Right lobe of liver (tissue), 4 donors: ENCODE results near the gene MYO7B.

Experiments
- CTCF ChIP-seq, 4 donors: fragments of 200-600 bp in 3 of 4; fragments of 450-650 bp in 1 of 4; IDR thresholded peaks; one replicate each; pipeline versions ENCODE4 v1.5.1 to v1.8.0; 2016 to 2022; ENCODE audit warnings: antibody characterized with exemption in 4 of 4, mild to moderate bottlenecking in 2 of 4
- POLR2A ChIP-seq: fragments of 450-650 bp; IDR thresholded peaks from one replicate; pipeline ENCODE4 v1.6.1; 2017; ENCODE audit warnings: antibody characterized with exemption, mild to moderate bottlenecking
- donor health status: DM: no; HTN: no; CAD: no.
- donor health status: DM: no; HTN: no; CAD: no.
- donor health status: DM: no; HTN: yes; CAD: no.

GRCh38 chr2:127572841-127573240, 37.4 kb downstream of the MYO7B start:
- TF ChIP-seq CTCF (IDR thresholded peaks at IDR 0.05) (no peak), POLR2A (no peak)
